ENCODE data around the gene ENTPD3. TPM values are rescaled to one million over a fixed set of nuclear protein-coding genes. Genes with fewer than 3 reads are reported as not detected.

Gene ENTPD3
- total RNA-seq, 2 experiments from 2014 or later = not detected

DNA sequence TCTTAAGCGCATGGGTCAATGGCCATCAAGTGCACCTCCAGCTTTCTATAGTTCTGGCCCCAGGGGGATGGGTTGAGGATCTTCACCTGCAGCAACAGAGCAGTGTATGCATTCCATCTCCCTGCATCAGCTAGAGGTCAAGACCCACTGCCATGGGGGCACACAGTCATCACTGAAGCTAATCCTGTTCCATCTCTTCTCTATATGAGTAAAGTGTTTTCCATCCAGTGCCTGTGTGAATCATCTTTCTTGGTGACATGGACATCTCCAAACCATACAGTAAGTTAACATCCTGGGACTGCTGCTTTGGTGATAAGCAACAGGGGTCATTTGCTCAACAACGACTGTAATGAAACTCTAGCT lies 4.4 kb upstream of the ENTPD3 start:
- H3K9me3 Mint-ChIP-seq = peaks cover 5% of the 10 kb centered on the region

GRCh38 chr3:40386213-40386612 lies 771 bp upstream of the ENTPD3 start:
- DNase-seq = no peak
- Mint-ChIP-seq H3K36me3 (no peaks in the 10 kb centered on the region), H3K4me1 (peaks cover 6% of the 10 kb centered on the region), H3K9me3 (no peaks in the 10 kb centered on the region), H3K4me3 (no peak overlapping the region), H3K27ac (no peak overlapping the region), H3K27me3 (peaks cover 26% of the 10 kb centered on the region)

More for the DNA sequence above, 4.4 kb upstream of the ENTPD3 start:
- H3K27ac Mint-ChIP-seq = no peak overlapping the region
- H3K4me1 Mint-ChIP-seq = peaks cover 14% of the 10 kb centered on the region
- no peak overlapping the region for H3K4me3 Mint-ChIP-seq
- H3K36me3 Mint-ChIP-seq = no peaks in the 10 kb centered on the region
- no peak for DNase-seq
- peaks cover 14% of the 10 kb centered on the region for H3K27me3 Mint-ChIP-seq

- H3K36me3 Mint-ChIP-seq = no peaks in the 10 kb centered on the region
- no peak overlapping the region for H3K4me3 Mint-ChIP-seq
- peaks cover 6% of the 10 kb centered on the region for H3K4me1 Mint-ChIP-seq
- H3K27me3 Mint-ChIP-seq = peaks cover 26% of the 10 kb centered on the region
- no peaks in the 10 kb centered on the region for H3K9me3 Mint-ChIP-seq
- no peak overlapping the region for H3K27ac Mint-ChIP-seq
- no peak for DNase-seq
Observed at GRCh38 chr3:40387895-40388254, 891 bp downstream of the ENTPD3 start.

GRCh38 chr3:40396406-40396805 lies 9.4 kb downstream of the ENTPD3 start:
- H3K4me3 Mint-ChIP-seq = no peak overlapping the region
- H3K4me1 Mint-ChIP-seq = no peaks in the 10 kb centered on the region

DNA sequence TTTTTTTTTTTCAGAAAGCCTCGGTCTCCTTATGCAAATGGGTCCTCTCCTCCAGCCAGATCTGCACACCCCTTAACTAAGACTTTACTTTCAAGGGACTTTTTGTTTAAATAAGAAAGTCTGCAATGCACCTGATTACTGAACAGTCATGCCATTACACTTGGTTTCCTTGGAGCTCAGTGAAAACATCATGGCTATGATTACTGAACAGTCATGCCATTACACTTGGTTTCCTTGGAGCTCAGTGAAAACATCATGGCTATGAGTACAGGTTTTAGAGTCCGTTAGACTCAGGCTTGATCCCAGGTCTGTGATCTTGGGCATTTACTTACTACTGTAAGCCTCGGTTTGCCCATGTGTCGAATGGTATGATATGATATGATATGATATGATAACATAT lies 10.1 kb downstream of the ENTPD3 start:
- H3K4me1 Mint-ChIP-seq = no peaks in the 10 kb centered on the region
- no peak for DNase-seq
- no peaks in the 10 kb centered on the region for H3K27me3 Mint-ChIP-seq
- no peaks in the 10 kb centered on the region for H3K9me3 Mint-ChIP-seq
- peaks cover 15% of the 10 kb centered on the region for H3K36me3 Mint-ChIP-seq
- H3K27ac Mint-ChIP-seq = no peak overlapping the region
- H3K4me3 Mint-ChIP-seq = no peak overlapping the region

More at GRCh38 chr3:40396406-40396805, 9.4 kb downstream of the ENTPD3 start:
- H3K27ac Mint-ChIP-seq = no peak overlapping the region
- no peak for DNase-seq
- H3K9me3 Mint-ChIP-seq = no peaks in the 10 kb centered on the region
- H3K36me3 Mint-ChIP-seq = peaks cover 15% of the 10 kb centered on the region
- no peaks in the 10 kb centered on the region for H3K27me3 Mint-ChIP-seq

DNA sequence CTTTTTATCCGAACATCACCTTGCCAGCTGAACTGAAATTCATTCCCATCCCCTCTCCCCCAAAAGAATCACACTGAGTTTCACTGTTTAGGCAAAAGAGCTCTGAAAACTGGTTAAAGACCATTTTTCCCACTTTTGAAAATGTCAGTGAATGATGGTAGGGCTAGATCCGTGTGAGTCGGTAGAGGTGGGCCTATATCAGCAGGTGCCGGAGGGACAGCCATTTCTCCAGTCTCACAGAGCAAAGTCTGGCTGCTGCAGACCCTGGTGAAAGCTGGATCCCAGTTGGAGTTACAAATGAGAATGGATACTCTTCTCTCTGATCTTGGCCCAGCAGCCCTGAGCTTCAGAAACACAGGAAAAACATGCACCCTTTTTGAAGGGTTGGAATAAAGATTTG lies 10.9 kb downstream of the ENTPD3 start:
- Mint-ChIP-seq H3K9me3 (no peaks in the 10 kb centered on the region), H3K27ac (no peak overlapping the region), H3K4me1 (no peaks in the 10 kb centered on the region), H3K27me3 (no peaks in the 10 kb centered on the region), H3K36me3 (peaks cover 15% of the 10 kb centered on the region), H3K4me3 (no peak overlapping the region)
- DNase-seq = no peak

- no peak for DNase-seq
- Mint-ChIP-seq H3K27ac (no peak overlapping the region), H3K36me3 (peaks cover 15% of the 10 kb centered on the region), H3K27me3 (no peaks in the 10 kb centered on the region), H3K4me3 (no peak overlapping the region), H3K4me1 (no peaks in the 10 kb centered on the region), H3K9me3 (no peaks in the 10 kb centered on the region)
Observed at GRCh38 chr3:40398346-40398745, 11.4 kb downstream of the ENTPD3 start.

DNA sequence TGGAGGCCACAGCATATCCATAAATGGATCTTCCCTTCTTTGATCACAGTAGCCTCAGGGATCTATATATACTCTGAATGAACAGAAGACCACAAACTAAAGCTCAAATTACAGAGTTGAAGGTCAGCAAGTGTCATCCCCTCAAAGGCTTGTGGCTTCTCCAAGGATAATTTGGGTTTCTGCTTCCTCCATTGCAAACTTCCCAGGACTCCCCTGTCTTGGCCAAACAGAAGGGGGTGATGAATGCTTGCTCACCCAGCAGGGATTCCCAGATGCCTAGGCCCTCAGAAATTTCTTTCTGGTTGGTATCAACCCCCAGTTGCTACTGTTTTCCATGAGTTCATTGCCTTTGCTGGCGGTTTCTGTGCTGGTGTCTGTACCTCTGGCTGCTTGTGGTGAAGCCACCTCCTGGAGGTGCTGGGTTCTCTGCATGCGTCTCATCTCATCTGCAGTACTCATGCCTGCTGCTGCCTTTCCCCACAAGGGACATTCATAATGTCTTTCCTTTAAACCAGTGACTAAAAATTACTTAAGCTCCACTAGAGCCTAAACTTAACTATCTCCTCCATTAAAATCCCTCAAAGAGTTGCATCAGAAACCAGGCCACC lies 17.7 kb downstream of the ENTPD3 start:
- Mint-ChIP-seq H3K4me1 (no peaks in the 10 kb centered on the region), H3K27me3 (no peaks in the 10 kb centered on the region), H3K4me3 (no peak overlapping the region), H3K27ac (no peak overlapping the region), H3K9me3 (no peaks in the 10 kb centered on the region), H3K36me3 (no peaks in the 10 kb centered on the region)
- DNase-seq = no peak

- Mint-ChIP-seq H3K4me1 (no peaks in the 10 kb centered on the region), H3K4me3 (no peak overlapping the region), H3K36me3 (no peaks in the 10 kb centered on the region), H3K27ac (no peak overlapping the region), H3K9me3 (no peaks in the 10 kb centered on the region), H3K27me3 (no peaks in the 10 kb centered on the region)
- DNase-seq = no peak
Observed at GRCh38 chr3:40407007-40407406, 20.0 kb downstream of the ENTPD3 start.

- Mint-ChIP-seq H3K36me3 (no peaks in the 10 kb centered on the region), H3K27me3 (no peaks in the 10 kb centered on the region), H3K4me1 (no peaks in the 10 kb centered on the region), H3K27ac (no peak overlapping the region), H3K4me3 (no peak overlapping the region), H3K9me3 (no peaks in the 10 kb centered on the region)
- DNase-seq = no peak
Observed at GRCh38 chr3:40407611-40408010, 20.6 kb downstream of the ENTPD3 start.

- H3K4me1 Mint-ChIP-seq = no peaks in the 10 kb centered on the region
- H3K9me3 Mint-ChIP-seq = no peaks in the 10 kb centered on the region
- DNase-seq = no peak
- no peaks in the 10 kb centered on the region for H3K27me3 Mint-ChIP-seq
- H3K4me3 Mint-ChIP-seq = no peak overlapping the region
- H3K36me3 Mint-ChIP-seq = peaks cover 1% of the 10 kb centered on the region
- no peak overlapping the region for H3K27ac Mint-ChIP-seq
Observed at GRCh38 chr3:40414270-40414669, 27.3 kb downstream of the ENTPD3 start.

GRCh38 chr3:40417845-40418543 lies 31.0 kb downstream of the ENTPD3 start:
- H3K36me3 Mint-ChIP-seq = peaks cover 1% of the 10 kb centered on the region
- DNase-seq = no peak
- H3K27ac Mint-ChIP-seq = no peak overlapping the region
- no peak overlapping the region for H3K4me3 Mint-ChIP-seq
- H3K27me3 Mint-ChIP-seq = no peaks in the 10 kb centered on the region
- H3K4me1 Mint-ChIP-seq = peaks cover 5% of the 10 kb centered on the region
- no peaks in the 10 kb centered on the region for H3K9me3 Mint-ChIP-seq

- Mint-ChIP-seq H3K4me1 (peaks cover 10% of the 10 kb centered on the region), H3K4me3 (no peak overlapping the region), H3K27ac (no peak overlapping the region)
Observed at GRCh38 chr3:40422861-40423260, 35.9 kb downstream of the ENTPD3 start.

DNA sequence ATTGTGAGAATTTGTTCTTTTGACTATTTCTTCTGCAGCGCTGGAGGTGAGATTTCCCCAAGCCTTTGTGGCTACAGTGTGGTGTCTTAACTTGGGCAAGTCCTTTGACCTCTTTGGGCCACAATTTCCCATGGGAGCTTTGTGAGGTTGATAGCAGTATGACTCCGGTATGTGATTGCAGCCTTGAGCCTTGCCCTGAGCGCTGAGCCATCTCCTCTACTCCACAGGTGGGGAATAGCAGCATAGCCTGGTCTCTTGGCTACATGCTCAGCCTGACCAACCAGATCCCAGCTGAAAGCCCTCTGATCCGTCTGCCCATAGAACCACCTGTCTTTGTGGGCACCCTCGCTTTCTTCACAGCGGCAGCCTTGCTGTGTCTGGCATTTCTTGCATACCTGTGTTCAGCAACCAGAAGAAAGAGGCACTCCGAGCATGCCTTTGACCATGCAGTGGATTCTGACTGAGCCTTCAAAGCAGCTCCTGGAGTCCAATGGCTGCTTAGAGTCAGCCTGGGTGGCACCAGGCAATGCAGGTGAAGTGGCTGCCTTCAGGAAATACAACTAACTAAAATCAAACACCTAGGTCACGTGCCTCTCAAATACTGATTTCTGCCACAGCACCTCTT lies 40.2 kb downstream of the ENTPD3 start:
- DNase-seq = no peak

More at GRCh38 chr3:40422861-40423260, 35.9 kb downstream of the ENTPD3 start:
- no peaks in the 10 kb centered on the region for H3K9me3 Mint-ChIP-seq
- no peak for DNase-seq
- H3K36me3 Mint-ChIP-seq = peaks cover 8% of the 10 kb centered on the region
- H3K27me3 Mint-ChIP-seq = no peaks in the 10 kb centered on the region

DNA sequence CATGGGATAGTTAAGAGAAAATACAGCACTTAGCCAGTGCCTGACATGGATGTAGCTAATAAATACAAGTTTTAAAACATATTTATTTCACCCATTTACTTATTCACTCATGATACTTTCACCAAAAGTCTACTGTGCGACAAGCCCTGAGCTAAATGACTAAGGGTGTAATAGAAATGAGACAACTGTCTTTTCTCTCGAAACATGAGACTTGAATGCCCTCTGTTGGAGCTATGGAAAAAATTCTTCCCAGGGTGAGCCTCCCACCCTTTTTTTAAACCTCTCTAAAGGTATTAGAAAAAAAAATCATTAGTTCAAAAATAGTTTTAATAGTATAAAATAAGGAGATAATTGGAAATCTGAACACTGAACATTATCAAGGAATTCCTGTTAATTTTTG lies 45.8 kb downstream of the ENTPD3 start:
- H3K9me3 Mint-ChIP-seq = no peaks in the 10 kb centered on the region
- H3K4me3 Mint-ChIP-seq = no peak overlapping the region
- no peaks in the 10 kb centered on the region for H3K27me3 Mint-ChIP-seq
- H3K27ac Mint-ChIP-seq = no peak overlapping the region
- H3K36me3 Mint-ChIP-seq = no peaks in the 10 kb centered on the region
- no peak for DNase-seq
- no peaks in the 10 kb centered on the region for H3K4me1 Mint-ChIP-seq

More for the DNA sequence above, 40.2 kb downstream of the ENTPD3 start:
- Mint-ChIP-seq H3K27ac (no peak overlapping the region), H3K27me3 (no peaks in the 10 kb centered on the region), H3K4me1 (peaks cover 10% of the 10 kb centered on the region), H3K4me3 (no peak overlapping the region), H3K9me3 (no peaks in the 10 kb centered on the region), H3K36me3 (peaks cover 8% of the 10 kb centered on the region)

DNA sequence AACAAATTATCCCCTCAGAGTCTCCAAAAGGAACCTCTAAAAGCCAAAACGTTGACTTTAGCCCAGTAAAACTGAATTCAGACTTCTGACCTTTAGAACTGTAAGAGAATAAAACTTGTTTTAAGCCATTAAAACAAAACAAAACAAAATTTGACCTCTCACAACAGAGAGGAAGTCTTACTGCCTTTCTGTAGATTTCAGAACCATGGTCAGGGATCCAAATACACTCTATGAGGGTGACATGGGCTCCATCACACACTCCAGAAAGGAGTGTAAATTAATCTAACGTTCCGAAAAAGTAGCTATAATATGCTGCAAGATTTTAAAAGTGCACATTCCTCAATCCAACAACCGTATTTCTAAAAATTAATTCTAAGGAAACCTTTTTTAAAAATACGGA lies 50.9 kb downstream of the ENTPD3 start:
- H3K27ac Mint-ChIP-seq = no peak overlapping the region
- no peaks in the 10 kb centered on the region for H3K9me3 Mint-ChIP-seq
- no peak overlapping the region for H3K4me3 Mint-ChIP-seq
- no peaks in the 10 kb centered on the region for H3K4me1 Mint-ChIP-seq
- H3K27me3 Mint-ChIP-seq = no peaks in the 10 kb centered on the region
- H3K36me3 Mint-ChIP-seq = peaks cover 6% of the 10 kb centered on the region
- no peak for DNase-seq
